GM19395 (cell line): ENCODE measurements around the gene GANC.

ENCODE experiments used
- ATAC-seq: cut with Tn5 transposase; IDR thresholded peaks from one replicate; pipeline ENCODE4 v1.9.1; 2021; ENCODE audit warnings: mild to moderate bottlenecking, moderate library complexity; ENCODE audit not compliant: unreplicated experiment

GANC gene

GRCh38 chr15:42344763-42345162, 71.8 kb downstream of the GANC start:
- ATAC-seq: no peak

GRCh38 chr15:42345504-42345903, 72.5 kb downstream of the GANC start:
- no peak for ATAC-seq

- ATAC-seq: no peak
Measured at GRCh38 chr15:42348083-42348482, 75.1 kb downstream of the GANC start.

- no peak for ATAC-seq
Measured at GRCh38 chr15:42349186-42349585, 76.2 kb downstream of the GANC start.

- no peak for ATAC-seq
Measured at GRCh38 chr15:42352401-42352800, 79.4 kb downstream of the GANC start.

GRCh38 chr15:42353061-42353460, 80.1 kb downstream of the GANC start:
- ATAC-seq: no peak

GRCh38 chr15:42354824-42355223, 81.8 kb downstream of the GANC start:
- ATAC-seq: no peak

- ATAC-seq: no peak
Measured at GRCh38 chr15:42355291-42355690, 82.3 kb downstream of the GANC start.

GRCh38 chr15:42356851-42357250, 83.8 kb downstream of the GANC start:
- ATAC-seq: no peak

GRCh38 chr15:42358141-42358540, 85.1 kb downstream of the GANC start:
- ATAC-seq: no peak

- ATAC-seq: no peak
Measured at GRCh38 chr15:42359249-42359648, 86.2 kb downstream of the GANC start, which contains the start of gene CAPN3. CAPN3 (plus strand) TSS chr15:42359501; CDS start chr15:42359806, 305 bp downstream.

GRCh38 chr15:42359985-42360384, 87.0 kb downstream of the GANC start:
- no peak for ATAC-seq

GRCh38 chr15:42360535-42361112, 87.6 kb downstream of the GANC start:
- ATAC-seq: no peak

GRCh38 chr15:42363487-42363886, 90.5 kb downstream of the GANC start:
- no peak for ATAC-seq

- no peak for ATAC-seq
Measured at GRCh38 chr15:42363942-42364341, 90.9 kb downstream of the GANC start.

GRCh38 chr15:42364529-42364928, 91.5 kb downstream of the GANC start:
- ATAC-seq: no peak

GRCh38 chr15:42365921-42366550, 93.0 kb downstream of the GANC start:
- ATAC-seq: no peak

- ATAC-seq: no peak
Measured at GRCh38 chr15:42367041-42367440, 94.0 kb downstream of the GANC start.

- ATAC-seq: no peak
Measured at GRCh38 chr15:42368096-42368495, 95.1 kb downstream of the GANC start.

GRCh38 chr15:42371096-42371495, 98.1 kb downstream of the GANC start:
- ATAC-seq: no peak

GRCh38 chr15:42373274-42373673, 100.3 kb downstream of the GANC start:
- no peak for ATAC-seq

- no peak for ATAC-seq
Measured at GRCh38 chr15:42373936-42374335, 100.9 kb downstream of the GANC start.

GRCh38 chr15:42374810-42375209, 101.8 kb downstream of the GANC start:
- no peak for ATAC-seq
